ENCODE measurements around the gene USP15.

USP15 gene

DNA sequence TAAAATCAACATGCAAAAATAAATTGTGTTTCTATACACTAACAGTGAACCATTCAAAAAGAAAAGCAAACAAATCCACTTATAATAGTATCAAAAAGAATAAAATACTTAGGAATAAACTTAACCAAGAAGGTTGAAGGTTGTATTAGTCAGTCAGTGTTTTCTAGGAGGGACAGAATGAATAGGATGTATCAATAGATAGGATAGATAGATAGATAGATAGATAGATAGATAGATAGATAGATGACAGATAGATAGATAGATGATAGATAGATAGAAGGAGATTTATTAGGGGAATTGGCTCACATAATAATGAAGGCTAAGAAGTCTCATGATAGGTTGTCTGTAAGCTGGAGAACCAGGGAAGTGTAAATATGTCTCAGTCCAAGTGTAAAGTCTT lies 169.3 kb downstream of the USP15 start:
- TF ChIP-seq, protein P1, sequence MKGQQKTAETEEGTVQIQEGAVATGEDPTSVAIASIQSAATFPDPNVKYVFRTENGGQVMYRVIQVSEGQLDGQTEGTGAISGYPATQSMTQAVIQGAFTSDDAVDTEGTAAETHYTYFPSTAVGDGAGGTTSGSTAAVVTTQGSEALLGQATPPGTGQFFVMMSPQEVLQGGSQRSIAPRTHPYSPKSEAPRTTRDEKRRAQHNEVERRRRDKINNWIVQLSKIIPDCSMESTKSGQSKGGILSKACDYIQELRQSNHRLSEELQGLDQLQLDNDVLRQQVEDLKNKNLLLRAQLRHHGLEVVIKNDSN (IDR thresholded peaks at IDR 0.05), result no peak
- TF ChIP-seq RAD21 (IDR thresholded peaks at IDR 0.05; ENCODE audit: low read depth), result no peak
- TF ChIP-seq CEBPB (IDR thresholded peaks at IDR 0.05), result no peak
- no peak for TF ChIP-seq EGR1 (IDR thresholded peaks at IDR 0.05)
- no peak for TF ChIP-seq CREB1 (IDR thresholded peaks at IDR 0.05; ENCODE audit: low read depth)
- TF ChIP-seq, protein P2, sequence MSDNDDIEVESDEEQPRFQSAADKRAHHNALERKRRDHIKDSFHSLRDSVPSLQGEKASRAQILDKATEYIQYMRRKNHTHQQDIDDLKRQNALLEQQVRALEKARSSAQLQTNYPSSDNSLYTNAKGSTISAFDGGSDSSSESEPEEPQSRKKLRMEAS (IDR thresholded peaks at IDR 0.05), result no peak
- no peak for TF ChIP-seq TAF1 (IDR thresholded peaks at IDR 0.05; ENCODE audit: low read depth)
- TF ChIP-seq, protein P3, sequence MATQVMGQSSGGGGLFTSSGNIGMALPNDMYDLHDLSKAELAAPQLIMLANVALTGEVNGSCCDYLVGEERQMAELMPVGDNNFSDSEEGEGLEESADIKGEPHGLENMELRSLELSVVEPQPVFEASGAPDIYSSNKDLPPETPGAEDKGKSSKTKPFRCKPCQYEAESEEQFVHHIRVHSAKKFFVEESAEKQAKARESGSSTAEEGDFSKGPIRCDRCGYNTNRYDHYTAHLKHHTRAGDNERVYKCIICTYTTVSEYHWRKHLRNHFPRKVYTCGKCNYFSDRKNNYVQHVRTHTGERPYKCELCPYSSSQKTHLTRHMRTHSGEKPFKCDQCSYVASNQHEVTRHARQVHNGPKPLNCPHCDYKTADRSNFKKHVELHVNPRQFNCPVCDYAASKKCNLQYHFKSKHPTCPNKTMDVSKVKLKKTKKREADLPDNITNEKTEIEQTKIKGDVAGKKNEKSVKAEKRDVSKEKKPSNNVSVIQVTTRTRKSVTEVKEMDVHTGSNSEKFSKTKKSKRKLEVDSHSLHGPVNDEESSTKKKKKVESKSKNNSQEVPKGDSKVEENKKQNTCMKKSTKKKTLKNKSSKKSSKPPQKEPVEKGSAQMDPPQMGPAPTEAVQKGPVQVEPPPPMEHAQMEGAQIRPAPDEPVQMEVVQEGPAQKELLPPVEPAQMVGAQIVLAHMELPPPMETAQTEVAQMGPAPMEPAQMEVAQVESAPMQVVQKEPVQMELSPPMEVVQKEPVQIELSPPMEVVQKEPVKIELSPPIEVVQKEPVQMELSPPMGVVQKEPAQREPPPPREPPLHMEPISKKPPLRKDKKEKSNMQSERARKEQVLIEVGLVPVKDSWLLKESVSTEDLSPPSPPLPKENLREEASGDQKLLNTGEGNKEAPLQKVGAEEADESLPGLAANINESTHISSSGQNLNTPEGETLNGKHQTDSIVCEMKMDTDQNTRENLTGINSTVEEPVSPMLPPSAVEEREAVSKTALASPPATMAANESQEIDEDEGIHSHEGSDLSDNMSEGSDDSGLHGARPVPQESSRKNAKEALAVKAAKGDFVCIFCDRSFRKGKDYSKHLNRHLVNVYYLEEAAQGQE (IDR thresholded peaks at IDR 0.05; ENCODE audit: low read depth), result no peak

DNA sequence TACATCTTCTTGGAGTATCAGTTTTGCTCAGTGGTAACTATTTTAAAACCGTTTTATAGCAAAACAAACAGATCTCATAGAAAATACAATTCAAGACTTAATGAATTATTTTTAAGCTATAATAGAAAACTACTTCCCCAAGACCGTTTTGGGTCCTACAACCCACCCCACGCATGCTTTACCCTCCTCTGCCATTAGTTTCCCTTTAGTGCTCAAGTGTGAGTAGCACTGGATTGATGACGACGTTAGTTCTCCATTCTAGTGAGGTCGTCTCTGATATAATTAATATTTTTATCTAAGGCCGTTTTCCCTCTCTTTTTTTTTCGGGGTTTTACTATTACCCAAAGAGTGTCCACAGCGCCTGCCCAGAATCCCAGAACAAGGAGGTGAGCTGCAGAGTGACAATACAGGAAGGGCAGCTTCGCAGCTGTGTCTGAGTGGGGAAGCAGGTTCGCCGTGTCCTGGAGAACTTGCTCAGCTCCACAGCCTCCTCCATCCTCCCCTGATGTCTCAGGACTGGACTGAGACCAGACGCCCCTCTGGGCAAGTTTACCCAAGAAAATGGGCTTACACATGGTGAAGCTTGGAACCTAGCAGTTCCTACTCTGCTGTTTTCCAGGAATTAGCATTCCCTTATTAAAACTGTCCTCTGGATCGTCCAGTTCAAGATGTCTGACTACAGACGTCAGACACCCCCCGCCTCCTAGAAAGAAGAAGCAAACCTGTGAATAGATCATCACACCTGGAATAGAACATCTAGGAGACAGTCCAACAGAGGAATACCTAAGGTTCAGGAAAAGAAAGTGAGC lies 174.5 kb downstream of the USP15 start:
- TF ChIP-seq CEBPB (IDR thresholded peaks at IDR 0.05) (no peak), EGR1 (IDR thresholded peaks at IDR 0.05) (no peak), TEAD4 (IDR thresholded peaks at IDR 0.05) (no peak), TCF12 (IDR thresholded peaks at IDR 0.05; ENCODE audit: low read depth) (no peak), ZBTB7A (IDR thresholded peaks at IDR 0.05; ENCODE audit: low read depth) (no peak), RAD21 (IDR thresholded peaks at IDR 0.05; ENCODE audit: low read depth) (no peak), YY1 (IDR thresholded peaks at IDR 0.05; ENCODE audit: low read depth) (no peak), TAF1 (IDR thresholded peaks at IDR 0.05; ENCODE audit: low read depth) (no peak), CREB1 (IDR thresholded peaks at IDR 0.05; ENCODE audit: low read depth) (no peak), EP300 (IDR thresholded peaks at IDR 0.05; ENCODE audit: borderline replicate concordance) (no peak), FOXM1 (IDR thresholded peaks at IDR 0.05; ENCODE audit: borderline replicate concordance, low read depth) (no peak), NFIC (IDR thresholded peaks at IDR 0.05) (no peak)
- TF ChIP-seq, protein P2 (IDR thresholded peaks at IDR 0.05), result no peak
- TF ChIP-seq, protein P1 (IDR thresholded peaks at IDR 0.05), result no peak
- TF ChIP-seq, protein P3 (IDR thresholded peaks at IDR 0.05; ENCODE audit: low read depth), result no peak

DNA sequence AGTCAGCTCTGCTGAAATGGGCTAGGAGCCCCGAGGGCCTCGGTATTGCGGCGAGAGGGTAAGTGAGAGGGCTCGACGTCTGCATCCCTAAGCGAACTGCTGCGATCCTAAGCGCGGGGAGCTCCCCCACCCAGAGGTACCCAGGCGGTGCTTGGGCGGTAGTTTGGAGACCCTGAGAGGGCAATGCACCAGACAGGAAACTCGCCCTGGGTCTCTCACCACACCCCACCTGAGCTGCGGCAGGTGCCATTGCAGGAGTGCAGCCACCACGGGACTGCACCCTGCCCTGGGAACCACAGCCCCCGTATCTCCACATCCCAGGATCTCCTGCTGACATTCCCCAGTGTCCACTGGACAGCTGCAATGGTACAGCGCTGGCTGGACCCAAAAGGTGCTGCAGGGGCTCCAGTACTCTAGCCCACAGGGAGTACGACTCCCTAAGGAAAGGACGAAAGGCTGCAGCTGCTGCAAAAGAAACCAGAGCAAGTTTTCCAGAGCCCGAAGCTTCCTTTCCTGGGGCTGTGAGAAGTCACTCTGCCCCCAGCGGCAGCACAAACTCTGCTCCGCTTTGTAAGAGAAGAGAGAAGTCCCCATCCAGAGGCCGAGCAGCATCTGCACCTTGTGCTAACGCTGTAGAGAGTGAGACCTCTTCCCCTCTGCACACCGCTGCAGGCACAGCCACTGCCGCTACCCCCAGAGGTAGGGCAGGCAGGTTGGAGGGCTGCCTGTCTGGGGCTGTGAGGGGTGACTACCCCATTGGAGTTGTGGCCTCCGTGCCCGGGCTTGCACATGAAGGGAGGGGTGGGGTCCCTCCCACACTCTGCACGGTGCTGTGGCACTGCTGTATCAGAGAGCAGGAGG lies 175.3 kb downstream of the USP15 start:
- TF ChIP-seq EGR1 (IDR thresholded peaks at IDR 0.05) (no peak), TCF12 (IDR thresholded peaks at IDR 0.05; ENCODE audit: low read depth) (no peak), FOXM1 (IDR thresholded peaks at IDR 0.05; ENCODE audit: borderline replicate concordance, low read depth) (no peak)

DNA sequence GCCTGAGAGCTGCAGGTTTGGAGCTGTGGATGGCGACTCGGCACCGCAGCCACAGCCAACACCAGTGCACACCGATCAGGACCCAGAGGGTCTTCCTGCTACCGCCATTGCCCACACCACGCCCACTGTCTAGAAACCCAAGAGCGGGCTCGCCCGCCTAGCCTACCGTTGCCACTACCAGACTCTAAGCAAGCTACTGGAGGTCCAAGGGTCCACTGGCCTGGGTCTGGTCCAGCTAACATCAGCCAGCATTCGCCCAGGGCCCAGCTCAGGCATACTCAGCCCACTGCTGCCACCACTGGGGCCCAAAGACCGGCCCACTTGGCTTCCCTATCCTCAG lies 175.9 kb downstream of the USP15 start:
- TF ChIP-seq YY1 (IDR thresholded peaks at IDR 0.05; ENCODE audit: low read depth) (no peak), CEBPB (IDR thresholded peaks at IDR 0.05) (no peak), RAD21 (IDR thresholded peaks at IDR 0.05; ENCODE audit: low read depth) (no peak), CREB1 (IDR thresholded peaks at IDR 0.05; ENCODE audit: low read depth) (no peak), TAF1 (IDR thresholded peaks at IDR 0.05; ENCODE audit: low read depth) (no peak), EGR1 (IDR thresholded peaks at IDR 0.05) (no peak), ZBTB7A (IDR thresholded peaks at IDR 0.05; ENCODE audit: low read depth) (no peak), FOXM1 (IDR thresholded peaks at IDR 0.05; ENCODE audit: borderline replicate concordance, low read depth) (no peak)
- TF ChIP-seq, protein P3 (IDR thresholded peaks at IDR 0.05; ENCODE audit: low read depth), result no peak
